HG03575 (cell line): ENCODE measurements around the gene TOM1L2.
"Not testable (repeated sequence)": the region's sequence is repeated elsewhere in the genome, so short reads cannot be mapped to it uniquely, and the experiment has no call there.

ENCODE experiments used
- ATAC-seq: cut with Tn5 transposase; IDR thresholded peaks from one replicate; pipeline ENCODE4 v1.9.1; 2021; ENCODE audit not compliant: unreplicated experiment, insufficient number of reproducible peaks, low FRiP score; ENCODE audit errors: extremely low read depth

The TOM1L2 gene

DNA sequence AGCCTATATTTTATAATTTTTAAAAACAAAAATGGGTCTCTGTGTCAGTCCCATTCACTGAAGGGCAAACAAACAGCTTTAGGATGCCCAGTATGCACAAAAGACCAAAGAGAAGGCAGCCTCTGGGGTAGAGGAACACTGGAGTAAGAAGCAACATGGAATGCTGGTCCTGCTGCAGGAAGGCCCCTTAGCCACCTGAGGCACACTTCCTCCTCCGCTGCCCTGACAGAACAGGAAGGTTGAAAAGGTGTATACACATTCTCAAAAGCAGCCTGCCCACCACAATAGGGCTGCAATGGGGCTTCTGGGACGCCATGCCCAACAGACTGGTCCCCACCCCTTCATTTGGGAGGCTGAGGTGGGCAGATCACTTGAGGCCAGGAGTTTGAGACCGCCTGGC is 19.5 kb downstream of the TOM1L2 start:
- ATAC-seq: no peak

DNA sequence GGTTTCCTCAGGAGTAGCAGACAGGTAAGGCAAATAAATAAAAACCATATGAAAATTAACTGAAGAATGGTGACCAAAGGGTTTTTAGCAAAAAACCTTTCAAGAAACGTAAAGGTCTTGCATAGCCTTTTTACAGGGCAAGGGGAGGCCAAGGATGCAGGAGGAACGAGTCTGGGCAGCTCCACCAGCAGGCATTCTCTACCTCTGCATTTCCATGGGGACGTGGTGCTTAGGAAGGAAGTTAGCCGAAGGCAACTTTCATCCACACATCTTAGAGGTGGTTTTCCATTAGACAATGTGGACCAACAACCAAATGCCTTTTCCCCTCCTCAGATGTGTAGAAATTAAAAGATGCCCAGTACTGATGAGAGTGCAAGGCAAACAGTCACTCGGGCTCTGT is 20.7 kb downstream of the TOM1L2 start:
- no peak for ATAC-seq

DNA sequence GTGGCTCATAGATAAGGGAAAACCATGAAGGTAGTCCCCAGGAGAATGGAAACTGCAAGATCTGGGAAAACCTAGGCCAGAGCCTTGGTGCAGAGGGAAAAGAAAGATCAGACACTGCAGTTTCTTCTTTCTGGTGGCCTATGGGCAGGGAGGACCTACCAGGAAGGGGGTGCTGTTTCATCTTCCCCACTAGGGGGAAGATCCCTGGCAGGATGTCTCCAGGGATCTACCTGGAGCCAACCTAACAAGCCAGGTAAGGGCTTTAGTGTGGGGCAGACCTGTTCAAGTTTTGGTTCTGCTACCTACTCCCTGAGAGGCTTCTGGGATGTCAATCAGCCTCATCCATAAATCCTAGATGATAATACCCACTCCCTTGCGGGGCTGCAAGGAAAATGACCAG is 21.4 kb downstream of the TOM1L2 start:
- no peak for ATAC-seq

DNA sequence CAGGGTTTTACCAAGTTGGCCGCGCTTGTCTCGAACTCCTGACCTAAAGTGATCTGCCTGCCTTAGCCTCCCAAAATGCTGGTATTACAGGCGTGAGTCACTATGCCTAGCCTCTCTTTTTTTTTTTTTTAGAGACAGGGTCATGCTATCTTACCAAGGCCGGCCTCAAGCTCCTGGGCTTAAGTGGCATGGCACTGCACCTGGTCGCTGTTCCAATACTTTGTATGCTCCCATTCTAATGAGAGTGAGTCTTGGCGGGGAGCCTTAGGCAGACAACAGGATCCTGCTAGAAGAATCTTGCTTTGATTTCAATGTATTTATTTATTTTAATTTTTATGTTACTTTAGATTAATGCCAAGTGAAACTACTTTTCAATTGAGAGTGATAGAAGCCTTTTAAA is 21.9 kb downstream of the TOM1L2 start:
- no peak for ATAC-seq

DNA sequence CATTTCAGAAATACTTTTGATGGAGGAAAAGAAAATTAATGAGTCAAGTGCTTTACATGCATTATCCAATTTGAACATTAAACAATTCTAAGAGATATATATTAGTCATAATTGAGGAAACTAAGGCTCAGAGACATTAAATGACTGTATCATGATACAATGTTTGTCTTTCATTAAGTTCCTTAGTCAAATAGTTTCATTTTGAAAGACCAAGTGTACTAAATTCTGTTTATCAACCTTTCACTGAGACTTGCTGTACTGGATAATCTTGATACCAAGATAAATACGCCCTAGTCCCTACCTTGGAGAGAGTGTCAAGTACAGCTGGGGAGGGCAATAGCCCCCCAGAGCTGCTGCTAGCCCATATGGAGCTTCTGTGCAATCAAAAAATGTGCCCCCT is 24.2 kb downstream of the TOM1L2 start:
- no peak for ATAC-seq

DNA sequence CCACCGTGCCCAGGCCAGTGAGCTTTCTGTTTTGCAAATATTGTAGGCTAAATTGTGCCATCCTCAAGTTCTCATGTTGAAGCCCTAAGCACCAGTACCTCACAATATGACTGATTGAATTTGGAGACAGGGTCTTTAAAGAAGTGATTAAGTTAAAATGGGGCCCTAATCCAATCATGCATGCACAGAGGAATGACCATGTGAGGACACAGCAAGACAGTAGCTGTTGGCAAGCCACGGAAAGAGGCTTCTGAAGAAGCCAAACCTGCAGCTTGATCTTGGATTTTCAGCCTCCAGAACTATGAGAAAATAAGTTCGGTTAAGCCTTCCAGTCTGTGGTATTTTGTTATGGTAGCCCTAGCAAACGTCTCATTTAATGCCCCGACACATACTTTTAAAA is 24.9 kb downstream of the TOM1L2 start:
- ATAC-seq: no peak

DNA sequence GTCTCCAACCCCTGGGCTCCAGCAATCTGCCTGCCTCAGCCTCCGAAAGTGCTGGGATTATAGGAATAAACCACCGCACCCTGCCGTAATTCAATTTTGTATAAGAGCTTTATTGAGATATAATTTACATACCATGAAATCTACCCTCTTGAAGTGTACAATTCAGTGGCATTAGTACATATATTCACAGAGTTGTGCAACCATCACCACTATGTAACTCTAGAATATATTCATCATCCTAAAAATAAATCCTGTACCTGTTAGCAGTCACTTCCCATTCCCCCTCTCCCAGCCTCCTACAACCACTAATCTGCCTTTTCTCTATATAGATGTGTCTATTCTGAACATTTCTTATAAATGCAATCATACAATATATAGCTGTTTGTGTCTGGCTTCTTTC is 26.1 kb downstream of the TOM1L2 start:
- no peak for ATAC-seq

DNA sequence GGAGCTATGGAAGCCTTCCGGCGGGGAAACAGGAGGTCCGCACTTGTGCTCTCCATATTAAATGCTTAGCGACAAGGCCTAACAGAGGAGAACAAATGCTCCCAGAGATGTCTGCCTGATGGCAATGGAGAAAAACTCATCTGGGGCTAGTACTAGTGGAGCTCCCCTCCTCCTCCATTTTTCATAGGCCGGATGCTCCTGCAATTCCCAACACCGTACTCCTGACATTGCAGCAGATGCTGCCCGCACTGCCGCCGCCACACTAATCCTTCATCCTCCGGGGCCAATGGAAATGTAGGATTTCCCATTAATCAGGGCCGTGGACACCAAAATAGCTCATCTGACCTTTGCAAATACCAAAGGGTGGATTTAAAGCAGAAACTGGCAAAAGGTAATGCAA is 27.5 kb downstream of the TOM1L2 start:
- no peak for ATAC-seq

DNA sequence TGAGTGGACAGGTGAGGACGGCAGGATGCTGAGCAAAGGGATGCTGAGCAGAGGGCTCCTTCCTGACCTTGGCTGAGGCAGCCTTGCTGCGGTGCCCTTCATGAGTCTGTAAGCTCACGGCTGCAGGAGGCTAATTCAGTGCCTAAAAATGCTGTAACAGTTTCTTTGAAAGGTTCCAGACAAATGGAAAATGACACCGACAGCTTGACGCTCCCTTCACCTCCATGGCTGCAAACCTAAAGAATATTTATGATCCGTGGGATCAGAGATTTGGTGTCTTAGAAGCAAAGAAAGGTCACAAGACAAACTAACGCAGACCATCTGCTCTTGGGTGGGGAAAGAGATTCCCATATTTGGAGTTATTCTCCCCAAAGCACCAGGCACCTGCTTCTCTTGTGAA is 28.0 kb downstream of the TOM1L2 start:
- ATAC-seq: no peak

DNA sequence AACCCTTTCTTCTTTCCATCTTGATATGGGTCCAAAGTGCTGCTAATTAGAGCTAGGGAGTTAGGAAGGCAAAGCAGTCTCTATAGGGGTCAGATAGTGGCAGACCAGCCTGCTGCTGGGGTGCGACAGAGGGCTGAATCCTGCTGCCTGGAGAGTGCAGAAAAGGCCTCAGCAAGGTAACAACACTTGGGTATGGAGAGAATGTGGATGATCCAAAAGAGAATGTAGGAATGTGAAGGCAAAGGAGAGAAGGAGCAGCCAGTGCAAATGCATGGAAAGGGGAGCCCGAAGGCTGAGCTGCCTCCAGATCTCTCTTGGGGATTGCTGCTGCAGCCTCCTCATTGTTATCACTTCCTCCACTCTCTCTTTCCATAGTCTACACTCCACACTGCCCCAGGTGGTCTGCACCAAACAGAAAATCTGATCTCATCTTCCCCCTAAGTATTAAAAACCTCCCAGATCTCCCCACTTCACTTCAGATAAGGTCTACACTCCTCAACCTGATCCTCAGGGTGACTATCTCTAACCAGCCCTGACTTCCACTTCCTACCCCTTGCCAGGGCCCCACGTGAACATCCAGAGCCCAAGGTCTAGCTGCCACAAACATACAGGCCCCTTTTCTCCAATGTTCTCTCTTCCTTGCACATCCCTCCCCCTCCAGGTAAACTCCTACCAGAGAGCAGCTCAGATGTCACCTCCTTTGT is 28.8 kb downstream of the TOM1L2 start:
- no peak for ATAC-seq

DNA sequence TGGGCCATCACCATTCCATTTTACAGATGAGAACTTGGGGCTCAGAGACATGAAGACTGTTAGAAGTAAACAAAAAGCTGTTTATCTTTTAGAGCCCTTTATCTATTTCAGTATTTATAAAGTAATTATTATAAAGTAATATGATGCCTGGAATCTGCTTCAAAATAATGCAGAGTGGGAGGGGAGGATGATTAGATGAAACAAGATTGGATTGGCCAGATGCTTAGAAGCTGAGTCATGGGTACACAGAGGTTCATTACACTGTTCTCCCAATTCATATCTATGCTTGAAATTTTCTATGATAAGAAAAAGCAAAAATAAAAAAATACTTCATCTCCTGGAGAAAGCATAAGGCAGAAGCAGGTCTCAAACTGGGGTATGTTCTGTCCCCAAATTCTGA is 29.4 kb downstream of the TOM1L2 start:
- no peak for ATAC-seq

DNA sequence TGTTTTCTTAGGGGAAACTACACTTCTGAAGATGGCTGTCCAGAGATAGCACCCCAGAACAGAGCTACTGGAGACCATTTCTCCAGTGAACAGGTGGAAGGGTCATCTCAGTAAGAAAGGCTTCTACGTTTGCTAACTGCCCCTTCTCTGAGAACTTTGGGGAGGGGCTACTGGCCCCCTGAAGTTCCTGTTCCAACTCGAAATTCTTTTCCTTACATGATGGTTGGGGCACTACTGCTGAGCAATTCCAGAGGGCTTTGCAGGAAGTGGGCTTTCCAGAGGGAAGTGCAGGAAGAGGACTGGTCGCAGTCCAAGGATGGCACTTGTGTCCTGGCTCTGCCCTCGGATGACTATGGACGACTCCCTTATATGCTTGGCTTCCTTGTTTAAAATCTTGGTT is 31.2 kb downstream of the TOM1L2 start:
- no peak for ATAC-seq

DNA sequence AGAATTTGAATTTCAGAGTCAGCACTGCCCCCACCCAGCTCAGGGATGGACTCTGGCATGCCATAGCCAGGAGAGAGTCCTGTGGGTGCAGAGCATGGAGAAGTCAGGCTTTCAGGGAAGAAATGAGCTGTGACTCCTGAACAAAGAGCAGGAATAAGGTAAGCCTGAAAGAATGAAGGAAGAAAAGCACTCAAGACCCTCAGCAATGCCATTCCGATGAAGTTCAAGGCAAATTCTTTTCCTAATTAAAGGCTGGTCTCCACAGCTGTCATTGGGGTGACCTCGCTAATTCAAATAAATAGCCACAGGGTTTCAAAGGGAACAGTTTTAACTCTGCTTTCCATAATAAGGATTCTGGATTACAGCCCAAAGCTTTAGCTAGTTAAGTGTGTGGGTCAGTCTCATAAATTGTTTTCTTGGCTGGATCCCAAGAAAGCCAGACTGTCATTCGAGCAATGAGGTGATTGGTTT is 31.7 kb downstream of the TOM1L2 start:
- ATAC-seq: no peak

DNA sequence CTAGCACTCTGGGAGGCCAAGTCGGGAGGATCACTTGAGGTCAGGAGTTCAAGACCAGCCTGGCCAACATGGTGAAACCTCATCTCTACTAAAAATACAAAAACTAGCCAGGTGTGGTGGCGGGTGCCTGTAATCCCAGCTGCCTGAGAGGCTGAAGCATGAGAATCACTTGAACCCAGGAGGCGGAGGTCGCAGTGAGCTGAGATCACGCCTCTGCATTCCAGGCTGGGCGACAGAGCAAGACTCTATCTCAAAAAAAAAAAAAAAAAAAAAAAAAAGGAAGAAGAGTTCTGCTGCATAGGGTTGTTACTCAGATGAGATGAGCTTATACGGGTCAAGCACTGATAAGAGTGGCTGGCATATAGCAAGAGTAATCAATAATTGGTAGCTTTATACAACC is 32.3 kb downstream of the TOM1L2 start:
- not testable (repeated sequence) for ATAC-seq

DNA sequence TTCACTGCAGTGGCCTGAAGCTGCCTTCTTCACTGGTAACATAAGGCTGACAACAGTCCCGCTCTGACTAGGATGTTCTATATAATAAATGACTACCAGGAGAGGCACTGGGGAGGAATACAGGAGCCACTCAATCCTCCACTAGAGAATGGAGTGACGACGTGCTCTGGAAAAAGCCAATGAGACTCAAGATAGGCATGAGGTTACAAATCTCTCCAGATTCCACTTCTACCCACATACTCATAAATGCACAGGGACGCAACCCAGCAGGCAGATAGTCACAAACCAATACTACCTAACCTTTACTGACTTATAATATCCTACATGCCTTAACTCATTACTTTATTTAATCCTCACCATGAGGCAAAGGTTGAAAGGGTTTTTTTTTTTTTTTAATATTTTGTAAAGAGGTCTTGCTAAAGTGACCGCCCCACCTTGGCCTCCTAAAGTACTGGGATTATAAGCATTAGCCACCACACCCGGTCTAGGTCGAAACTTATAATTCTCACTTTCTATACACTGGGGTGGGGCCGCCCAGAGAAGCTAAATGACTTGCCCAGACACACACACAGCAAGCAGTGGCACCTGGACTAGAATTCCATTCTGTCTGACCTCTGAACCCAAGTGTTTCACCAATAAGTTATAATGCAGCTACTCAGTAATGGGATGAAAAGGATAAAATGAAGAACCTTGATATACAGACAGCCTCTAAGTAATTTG is 33.7 kb downstream of the TOM1L2 start:
- ATAC-seq: no peak

DNA sequence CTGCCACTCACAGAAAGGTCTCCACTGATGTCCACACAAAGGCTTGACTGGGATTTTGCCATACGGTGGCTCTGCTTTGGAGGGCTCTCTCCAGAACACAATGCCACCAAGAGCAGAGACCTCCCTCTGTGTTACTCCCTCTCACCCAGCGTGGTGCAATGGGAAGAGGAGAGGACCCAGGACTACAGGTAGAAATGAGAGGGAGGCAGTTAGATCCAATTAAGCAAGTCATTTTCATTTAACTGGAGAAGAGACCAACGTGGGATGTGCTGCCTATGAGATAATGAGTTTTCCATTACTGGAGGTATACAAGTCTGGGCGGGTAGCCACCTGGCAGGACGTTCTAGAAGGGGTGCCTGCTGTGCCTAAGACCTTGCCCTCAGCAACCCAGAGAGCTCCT is 34.2 kb downstream of the TOM1L2 start:
- no peak for ATAC-seq

DNA sequence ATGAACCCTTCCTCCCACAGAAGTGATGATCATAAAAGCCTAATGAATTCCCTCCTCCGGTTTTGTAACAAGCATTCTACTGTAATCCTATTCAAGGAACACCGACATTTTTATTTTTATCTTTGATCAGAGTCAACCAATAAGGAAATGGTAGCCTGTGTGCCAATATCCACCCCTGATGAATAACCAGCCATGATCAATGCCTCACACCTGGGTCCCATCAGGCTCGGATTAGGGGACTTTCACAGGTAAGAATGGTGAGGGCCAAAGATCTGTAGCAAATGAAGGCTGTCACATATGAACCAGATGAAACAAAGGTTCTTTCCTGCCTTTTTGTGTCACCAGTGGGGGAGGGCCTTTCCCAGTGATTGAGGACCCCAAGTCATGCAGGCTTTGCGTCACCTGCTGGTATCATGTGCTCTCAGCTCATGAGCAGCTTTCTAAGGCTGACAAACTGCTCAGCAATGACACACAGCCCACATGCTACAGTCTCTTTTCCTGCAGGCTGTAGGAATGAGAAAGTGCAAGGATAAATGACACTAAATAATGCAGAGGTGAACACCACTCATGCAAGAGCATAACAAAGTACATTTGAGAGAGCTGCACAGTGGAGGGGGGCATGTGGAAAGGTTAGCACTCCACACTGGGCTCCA is 34.9 kb downstream of the TOM1L2 start:
- ATAC-seq: no peak

DNA sequence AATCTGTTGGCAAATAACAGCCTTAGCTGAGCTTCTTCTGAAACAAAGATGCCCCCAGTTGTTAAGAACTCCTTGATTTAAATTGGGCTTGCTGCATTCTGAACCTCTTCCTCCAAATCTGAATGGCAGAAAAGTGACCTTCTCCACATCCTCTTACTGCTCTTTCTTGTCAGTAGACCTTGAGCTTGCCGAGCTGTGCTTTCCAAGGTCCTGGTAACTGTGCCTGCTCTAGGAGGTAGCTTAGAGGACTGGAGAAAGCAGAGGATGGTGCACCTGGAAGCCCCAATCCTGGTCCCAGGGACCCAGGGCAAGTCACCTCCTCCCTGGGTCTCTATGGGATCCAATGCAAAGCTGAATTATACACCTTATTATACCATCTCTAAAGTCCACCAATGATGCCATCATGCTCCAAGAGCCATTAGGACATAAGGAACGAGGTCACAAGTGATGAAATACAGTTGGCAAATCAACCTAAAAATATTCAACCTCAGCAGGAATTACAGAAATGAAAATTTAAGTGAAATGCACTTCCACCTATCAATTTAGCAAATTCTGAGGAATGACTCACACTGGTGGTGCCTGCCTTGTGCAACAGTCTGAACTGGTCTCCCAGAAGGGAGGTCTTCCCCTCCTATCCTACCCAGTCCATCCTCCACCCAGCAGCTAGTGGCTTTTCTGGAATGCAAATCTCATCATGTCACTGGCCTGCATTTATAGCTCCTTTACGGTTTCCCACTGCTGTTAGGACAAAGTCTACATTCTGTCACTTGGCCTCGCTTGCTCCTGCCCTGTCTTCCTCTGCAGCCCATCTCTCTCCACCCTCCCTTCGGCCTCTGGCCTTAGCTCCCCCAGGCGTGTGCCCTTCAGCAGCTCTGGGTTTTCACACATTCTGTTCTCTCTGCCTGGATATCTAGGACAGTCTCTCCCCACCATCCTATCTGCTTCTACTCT is 36.6 kb downstream of the TOM1L2 start:
- ATAC-seq: no peak

DNA sequence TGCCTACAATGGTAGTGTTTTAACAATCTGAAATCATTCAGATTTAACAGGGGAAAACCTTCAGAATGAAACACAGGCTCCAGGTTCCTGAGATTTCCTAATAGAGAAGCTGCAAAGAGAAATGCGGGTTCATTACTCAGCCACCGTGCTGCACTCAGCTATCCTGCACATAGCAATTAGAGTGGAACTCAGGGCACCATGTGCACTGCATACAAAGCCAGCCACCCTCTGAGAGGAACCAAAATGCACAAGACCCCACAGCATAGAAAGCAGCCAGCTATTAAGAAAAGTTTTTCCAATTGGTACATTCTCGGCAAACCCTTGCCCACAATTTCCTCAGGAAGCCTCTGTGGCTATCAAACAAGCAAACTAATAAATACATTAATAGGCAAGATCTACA is 37.4 kb downstream of the TOM1L2 start:
- no peak for ATAC-seq
